GM10266 (cell line): Measurements from ENCODE around the gene TRIM71.

Experiments
- DNase-seq: peaks from one replicate; pipeline ENCODE4 v3.0.0; 2012; ENCODE audit errors: extremely low spot score
- TF ChIP-seq, protein P1 (sequence below): IDR thresholded peaks from 2 replicates; pipeline ENCODE4 v1.5.1; 2012; ENCODE audit warnings: mild to moderate bottlenecking, low read depth; ENCODE audit not compliant: control insufficient read depth, insufficient read depth; ENCODE audit errors: missing control alignments

TRIM71 gene

GRCh38 chr3:32868719-32869512 is 51.1 kb downstream of the TRIM71 start:
- DNase-seq = no peak
- TF ChIP-seq, protein P1, sequence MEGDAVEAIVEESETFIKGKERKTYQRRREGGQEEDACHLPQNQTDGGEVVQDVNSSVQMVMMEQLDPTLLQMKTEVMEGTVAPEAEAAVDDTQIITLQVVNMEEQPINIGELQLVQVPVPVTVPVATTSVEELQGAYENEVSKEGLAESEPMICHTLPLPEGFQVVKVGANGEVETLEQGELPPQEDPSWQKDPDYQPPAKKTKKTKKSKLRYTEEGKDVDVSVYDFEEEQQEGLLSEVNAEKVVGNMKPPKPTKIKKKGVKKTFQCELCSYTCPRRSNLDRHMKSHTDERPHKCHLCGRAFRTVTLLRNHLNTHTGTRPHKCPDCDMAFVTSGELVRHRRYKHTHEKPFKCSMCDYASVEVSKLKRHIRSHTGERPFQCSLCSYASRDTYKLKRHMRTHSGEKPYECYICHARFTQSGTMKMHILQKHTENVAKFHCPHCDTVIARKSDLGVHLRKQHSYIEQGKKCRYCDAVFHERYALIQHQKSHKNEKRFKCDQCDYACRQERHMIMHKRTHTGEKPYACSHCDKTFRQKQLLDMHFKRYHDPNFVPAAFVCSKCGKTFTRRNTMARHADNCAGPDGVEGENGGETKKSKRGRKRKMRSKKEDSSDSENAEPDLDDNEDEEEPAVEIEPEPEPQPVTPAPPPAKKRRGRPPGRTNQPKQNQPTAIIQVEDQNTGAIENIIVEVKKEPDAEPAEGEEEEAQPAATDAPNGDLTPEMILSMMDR = no peak

DNA sequence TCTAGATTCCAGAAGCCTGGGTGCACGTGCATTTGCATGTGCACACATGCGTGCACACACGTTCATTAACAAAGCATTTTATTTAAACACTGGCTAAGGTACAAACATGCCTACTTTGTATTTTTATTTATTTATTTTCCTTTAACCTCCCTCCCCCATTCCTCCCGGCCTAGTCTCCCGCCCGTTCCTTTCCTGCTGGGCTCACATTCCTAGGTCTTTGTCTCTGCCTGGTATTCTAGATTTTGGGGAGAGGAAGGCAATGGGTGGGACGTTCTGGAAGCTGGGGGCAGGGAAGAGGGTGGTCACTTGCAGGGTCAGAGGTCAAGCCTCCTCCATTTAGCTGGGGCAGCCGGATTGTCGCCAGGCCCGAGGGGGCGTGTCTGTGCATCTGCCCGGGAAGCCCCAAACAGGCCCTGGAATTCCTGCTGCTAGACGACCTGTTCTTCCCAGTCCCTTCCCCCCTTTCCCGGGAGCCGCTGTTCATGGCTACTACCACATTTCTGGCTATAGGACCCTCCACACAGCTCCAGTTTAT is 51.8 kb downstream of the TRIM71 start:
- no peak for DNase-seq
- TF ChIP-seq, protein P1 = no peak

DNA sequence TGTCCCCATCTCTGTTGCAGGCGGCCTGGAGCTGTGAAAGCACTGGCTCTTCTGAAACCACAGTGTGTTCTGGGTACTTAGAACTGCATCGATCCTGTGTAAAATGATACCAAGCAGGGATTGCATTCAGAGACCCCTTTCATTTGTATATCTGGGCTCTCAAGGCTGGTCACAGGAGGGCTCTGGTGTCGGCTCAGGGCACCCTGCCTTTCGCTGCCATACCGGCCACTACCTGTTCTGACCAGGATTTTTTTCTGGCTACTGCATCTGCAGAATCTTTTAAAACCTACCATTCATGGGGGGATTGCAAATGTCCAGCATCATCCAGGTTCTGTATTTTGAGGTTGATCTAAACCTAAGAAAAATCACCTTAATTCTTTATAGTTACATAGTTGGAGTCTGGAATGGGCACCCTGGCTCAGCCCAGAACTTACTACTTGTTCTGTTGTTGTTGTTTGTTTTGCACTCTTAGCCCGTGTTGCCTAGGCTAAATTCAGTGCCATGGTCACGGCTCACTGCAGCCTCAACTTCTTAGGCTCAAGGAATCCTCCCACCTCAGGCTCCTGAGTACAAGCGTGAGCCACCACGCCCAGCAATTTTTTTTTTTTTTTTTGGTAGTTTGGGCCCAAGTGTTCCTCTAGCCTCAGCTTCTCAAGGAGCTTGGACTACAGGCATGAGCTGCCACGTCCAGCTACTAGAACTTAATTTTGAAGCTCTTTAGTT is 52.7 kb downstream of the TRIM71 start:
- DNase-seq = no peak
- TF ChIP-seq, protein P1 = no peak

- TF ChIP-seq, protein P1 = no peak
- DNase-seq = no peak
These were observed 53.5 kb downstream of the TRIM71 start for GRCh38 chr3:32871273-32871672.

DNA sequence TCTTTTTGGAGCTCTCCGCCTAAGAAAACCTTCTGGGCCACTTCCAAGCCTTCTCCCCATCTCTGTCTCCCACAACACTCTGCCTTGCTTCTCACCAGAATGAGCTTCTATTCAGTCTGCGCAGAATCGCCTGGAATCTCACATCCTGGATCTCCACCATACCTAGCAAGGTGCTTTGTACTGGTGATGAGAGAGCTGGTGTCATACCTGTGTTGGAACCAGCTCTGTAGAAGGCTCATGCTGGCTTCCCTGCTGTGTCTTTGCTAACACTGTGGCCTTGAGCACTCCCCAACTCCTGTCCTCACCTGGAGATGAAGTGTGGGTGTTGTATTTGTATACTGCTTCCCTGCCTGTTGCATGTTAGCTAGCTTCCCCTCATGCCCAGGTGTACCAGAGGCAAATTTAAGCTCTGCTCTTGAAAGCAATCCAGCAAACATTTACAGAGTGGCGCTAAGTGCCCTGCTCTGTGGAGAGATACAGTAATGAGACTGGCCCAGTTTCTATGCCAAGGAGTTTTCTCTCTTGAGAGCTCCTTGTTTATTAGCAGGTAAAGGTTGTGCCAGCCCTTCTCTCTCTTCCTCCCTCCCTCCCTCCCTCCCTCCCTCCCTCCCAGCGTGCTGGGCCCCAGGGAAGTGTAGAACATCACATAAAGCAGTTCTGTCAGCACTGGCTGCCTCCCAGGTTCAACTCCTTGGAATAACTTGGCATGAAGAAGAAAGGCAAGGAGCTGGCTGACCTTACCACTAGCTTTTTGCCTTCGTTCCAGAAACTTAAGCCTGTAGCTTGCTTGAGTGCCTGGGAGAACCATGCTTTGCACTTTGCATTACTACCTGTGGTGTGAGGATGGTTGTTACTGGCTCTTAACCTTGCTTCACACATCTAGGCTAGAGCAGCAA is 54.9 kb downstream of the TRIM71 start:
- DNase-seq = no peak

GRCh38 chr3:32873531-32874130 is 55.8 kb downstream of the TRIM71 start:
- TF ChIP-seq, protein P1 = no peak

More for the DNA sequence above, 54.9 kb downstream of the TRIM71 start:
- TF ChIP-seq, protein P1 = no peak

More at GRCh38 chr3:32873531-32874130, 55.8 kb downstream of the TRIM71 start:
- no peak for DNase-seq
